Stimulated activated CD8-positive, alpha-beta memory T cell treated with anti-CD3 and anti-CD28 coated beads, Interleukin-4, amount 100 ng/mL, for 4 hours (primary cell): ENCODE data around the gene ZNF417.
"Not testable (repeated sequence)": the region's sequence is repeated elsewhere in the genome, so short reads cannot be mapped to it uniquely, and the experiment has no call there.

Source experiments
- DNase-seq, 2 donors: peaks; one replicate each; pipeline ENCODE4 v3.0.0-alpha.2; 2020; ENCODE audit warnings: low read depth in 2 of 2, low spot score in 1 of 2

ZNF417 gene

GRCh38 chr19:57888107-57888559 is 28.3 kb downstream of the ZNF417 start:
- no peak for DNase-seq

- DNase-seq: no peak
These were observed 29.0 kb downstream of the ZNF417 start for GRCh38 chr19:57887195-57887941.

- DNase-seq: no peak
These were observed 30.3 kb downstream of the ZNF417 start for GRCh38 chr19:57886046-57886445.

- not testable (repeated sequence) for DNase-seq
These were observed 42.3 kb downstream of the ZNF417 start for GRCh38 chr19:57873883-57874799.

GRCh38 chr19:57872450-57872849 is 43.9 kb downstream of the ZNF417 start:
- no peak for DNase-seq

GRCh38 chr19:57870225-57870624 is 46.2 kb downstream of the ZNF417 start:
- DNase-seq: no peak

GRCh38 chr19:57869655-57870054 is 46.7 kb downstream of the ZNF417 start:
- not testable (repeated sequence) for DNase-seq

GRCh38 chr19:57867868-57868492 is 48.4 kb downstream of the ZNF417 start:
- DNase-seq: no peak
